Gastroesophageal sphincter (tissue), 3 donors: ENCODE results near the gene RUNX3.

Experiments used
- CTCF ChIP-seq, 4 experiments: fragments of 200-600 bp in 2 of 4; fragments of 450-650 bp in 2 of 4; sonication (generic) in 1 of 4; IDR thresholded peaks; one replicate each; pipeline ENCODE4 v1.5.1; 2017 to 2019; ENCODE audit warnings: antibody characterized with exemption in 4 of 4, mild to moderate bottlenecking in 2 of 4, moderate library complexity in 2 of 4
- POLR2A ChIP-seq, 2 donors: fragments of 450-650 bp; IDR thresholded peaks; one replicate each; pipeline ENCODE4 v1.6.1; 2017; ENCODE audit warnings: antibody characterized with exemption in 2 of 2, mild to moderate bottlenecking in 2 of 2, moderate library complexity in 1 of 2
- POLR2AphosphoS5 ChIP-seq: sonication (generic); formaldehyde crosslinking; IDR thresholded peaks from one replicate; pipeline ENCODE4 v1.6.1; 2017; ENCODE audit warnings: antibody characterized with exemption

- TF ChIP-seq CTCF (IDR thresholded peaks at IDR 0.05) (no peak), POLR2A (IDR thresholded peaks at IDR 0.05) (no peak), POLR2AphosphoS5 (no peak)
Observed at GRCh38 chr1:24866211-24867083, 63.6 kb downstream of the RUNX3 start.
